Trophoblast cell (in vitro differentiated cells and primary cell): ENCODE results near the gene CLDN18.

Source experiments
- DNase-seq, 2 donors: peaks; one replicate each; pipeline ENCODE4 v3.0.0-alpha.2; 2016
- H2AFZ ChIP-seq: 2 replicates; pipeline ENCODE4 v1.6.1; 2013; ENCODE audit warnings: low read length, moderate library complexity, mild to moderate bottlenecking; ENCODE audit not compliant: insufficient read depth, poor library complexity
- H2AK5ac ChIP-seq: 2 replicates; pipeline ENCODE4 v1.6.1; 2013; ENCODE audit warnings: mild to moderate bottlenecking, low read length
- H2BK120ac ChIP-seq: 2 replicates; pipeline ENCODE4 v1.6.1; 2013; ENCODE audit warnings: low read length, mild to moderate bottlenecking, moderate library complexity; ENCODE audit not compliant: insufficient read depth, poor library complexity
- H2BK12ac ChIP-seq: 2 replicates; pipeline ENCODE4 v1.6.1; 2013; ENCODE audit warnings: mild to moderate bottlenecking, low read length, moderate library complexity
- H2BK5ac ChIP-seq: 2 replicates; pipeline ENCODE4 v1.6.1; 2013; ENCODE audit warnings: low read length, low read depth, moderate library complexity, mild to moderate bottlenecking; ENCODE audit not compliant: poor library complexity
- H3K14ac ChIP-seq: 2 replicates; pipeline ENCODE4 v1.6.1; 2013; ENCODE audit warnings: mild to moderate bottlenecking, low read length
- H3K18ac ChIP-seq: 2 replicates; pipeline ENCODE4 v1.6.1; 2013; ENCODE audit warnings: mild to moderate bottlenecking, low read length
- H3K23ac ChIP-seq: 2 replicates; pipeline ENCODE4 v1.6.1; 2013; ENCODE audit warnings: low read length
- H3K27ac ChIP-seq: 2 replicates; pipeline ENCODE4 v1.5.1; 2013; ENCODE audit warnings: low read depth, mild to moderate bottlenecking, inconsistent platforms, low read length, moderate library complexity
- H3K27me3 ChIP-seq: 2 replicates; pipeline ENCODE4 v1.6.1; 2013; ENCODE audit warnings: inconsistent platforms, mild to moderate bottlenecking, low read length, moderate library complexity; ENCODE audit not compliant: insufficient read depth
- H3K36me3 ChIP-seq, 2 experiments: 1 replicate in 1 of 2; 2 replicates in 1 of 2; pipeline ENCODE4 v1.6.1; 2013; ENCODE audit warnings: low read length in 2 of 2, mild to moderate bottlenecking in 2 of 2, moderate library complexity in 1 of 2; ENCODE audit not compliant: insufficient read depth in 2 of 2, control insufficient read depth in 1 of 2
- H3K4ac ChIP-seq: 2 replicates; pipeline ENCODE4 v1.6.1; 2013; ENCODE audit warnings: low read depth, mild to moderate bottlenecking, low read length, moderate library complexity
- H3K4me1 ChIP-seq, 2 experiments: 1 replicate in 1 of 2; 2 replicates in 1 of 2; pipeline ENCODE4 v1.6.1; 2013; ENCODE audit warnings: low read length in 2 of 2, mild to moderate bottlenecking in 2 of 2, moderate library complexity in 1 of 2; ENCODE audit not compliant: insufficient read depth in 2 of 2, control insufficient read depth in 1 of 2
- H3K4me2 ChIP-seq: 2 replicates; pipeline ENCODE4 v1.6.1; 2013; ENCODE audit warnings: inconsistent platforms, mild to moderate bottlenecking, low read length, moderate library complexity
- H3K4me3 ChIP-seq: 2 replicates; pipeline ENCODE4 v1.5.1; 2013; ENCODE audit warnings: mild to moderate bottlenecking, low read depth, low read length, inconsistent platforms
- H3K79me1 ChIP-seq: one replicate; pipeline ENCODE4 v1.6.1; 2013; ENCODE audit warnings: low read length
- H3K79me2 ChIP-seq: 2 replicates; pipeline ENCODE4 v1.6.1; 2013; ENCODE audit warnings: low read length, mild to moderate bottlenecking; ENCODE audit not compliant: control insufficient read depth, insufficient read depth, poor library complexity
- H3K9ac ChIP-seq: 2 replicates; pipeline ENCODE4 v1.6.1; 2013; ENCODE audit warnings: mild to moderate bottlenecking, low read length
- H3K9me3 ChIP-seq: 2 replicates; pipeline ENCODE4 v1.6.1; 2013; ENCODE audit warnings: low read depth, mild to moderate bottlenecking, control low read depth, inconsistent platforms, low read length; ENCODE audit not compliant: insufficient read depth
- H4K12ac ChIP-seq: 2 replicates; pipeline ENCODE4 v1.6.1; 2013; ENCODE audit warnings: low read depth, mild to moderate bottlenecking, low read length, moderate library complexity
- H4K8ac ChIP-seq: 2 replicates; pipeline ENCODE4 v1.6.1; 2013; ENCODE audit warnings: low read depth, mild to moderate bottlenecking, low read length, moderate library complexity
- H4K91ac ChIP-seq: one replicate; pipeline ENCODE4 v1.6.1; 2013; ENCODE audit warnings: low read depth, mild to moderate bottlenecking, low read length, moderate library complexity
- WGBS: extraction: QIAGEN DNeasy Blood & Tissue Kit; methylation state at CpG from one replicate; pipeline ENCODE4 v1.1.7; 2013; ENCODE audit warnings: missing lambda C conversion rate; ENCODE audit not compliant: insufficient read length, insufficient coverage; ENCODE audit errors: extremely low coverage; 5-methylcytosine and 5-hydroxymethylcytosine counted together

The CLDN18 gene

GRCh38 chr3:138062037-138062436 is 52.1 kb downstream of the CLDN18 start:
- Histone ChIP-seq H3K23ac (no peak overlapping the region), H4K8ac (no peak overlapping the region), H3K4me3 (no peak overlapping the region), H3K9ac (no peak overlapping the region), H3K79me2 (no peaks in the 10 kb centered on the region), H3K36me3 (peaks cover 6 to 18% of the 10 kb centered on the region in 2 experiments), H3K14ac (no peak overlapping the region), H3K9me3 (no peaks in the 10 kb centered on the region), H2AK5ac (no peak overlapping the region), H3K27ac (no peak overlapping the region), H3K4me1 (no peaks in the 10 kb centered on the region), H3K4me2 (no peak overlapping the region), H2BK120ac (no peak overlapping the region), H2AFZ (no peak overlapping the region), H4K91ac (no peak overlapping the region), H3K79me1 (no peaks in the 10 kb centered on the region), H3K4ac (no peak overlapping the region), H4K12ac (no peak overlapping the region), H2BK5ac (no peak overlapping the region), H3K27me3 (no peaks in the 10 kb centered on the region), H3K18ac (no peak overlapping the region), H2BK12ac (no peak overlapping the region)
- no CpG with 5 or more reads among the region's 2 CpGs for WGBS
- no peak for DNase-seq

GRCh38 chr3:138062626-138063025 is 52.7 kb downstream of the CLDN18 start:
- Histone ChIP-seq H3K9ac (no peak overlapping the region), H3K4ac (no peak overlapping the region), H3K9me3 (no peaks in the 10 kb centered on the region), H3K4me1 (no peaks in the 10 kb centered on the region), H4K91ac (no peak overlapping the region), H4K12ac (no peak overlapping the region), H3K4me3 (no peak overlapping the region), H3K18ac (no peak overlapping the region), H3K27ac (no peak overlapping the region), H2BK120ac (no peak overlapping the region), H3K79me1 (no peaks in the 10 kb centered on the region), H3K27me3 (no peaks in the 10 kb centered on the region), H2AFZ (no peak overlapping the region), H3K79me2 (no peaks in the 10 kb centered on the region), H3K14ac (no peak overlapping the region), H3K4me2 (no peak overlapping the region), H3K36me3 (peaks cover 10 to 22% of the 10 kb centered on the region in 2 experiments), H2AK5ac (no peak overlapping the region), H2BK5ac (no peak overlapping the region), H4K8ac (no peak overlapping the region), H2BK12ac (no peak overlapping the region), H3K23ac (no peak overlapping the region)
- DNase-seq, result no peak
- no CpG with 5 or more reads among the region's 1 CpG for WGBS

GRCh38 chr3:138063416-138063815 is 53.5 kb downstream of the CLDN18 start:
- Histone ChIP-seq H3K4me2 (no peak overlapping the region), H2BK120ac (no peak overlapping the region), H2BK5ac (no peak overlapping the region), H3K4me1 (no peaks in the 10 kb centered on the region), H3K14ac (no peak overlapping the region), H2AFZ (no peak overlapping the region), H4K91ac (no peak overlapping the region), H2BK12ac (no peak overlapping the region), H3K9ac (no peak overlapping the region), H3K36me3 (peaks cover 16 to 23% of the 10 kb centered on the region in 2 experiments), H3K27me3 (no peaks in the 10 kb centered on the region), H3K9me3 (no peaks in the 10 kb centered on the region), H3K79me2 (no peaks in the 10 kb centered on the region), H3K4me3 (no peak overlapping the region), H4K12ac (no peak overlapping the region), H3K18ac (no peak overlapping the region), H2AK5ac (no peak overlapping the region), H3K4ac (no peak overlapping the region), H3K79me1 (no peaks in the 10 kb centered on the region), H4K8ac (no peak overlapping the region), H3K27ac (no peak overlapping the region), H3K23ac (no peak overlapping the region)
- DNase-seq, result no peak
- no CpG with 5 or more reads among the region's 4 CpGs for WGBS

DNA sequence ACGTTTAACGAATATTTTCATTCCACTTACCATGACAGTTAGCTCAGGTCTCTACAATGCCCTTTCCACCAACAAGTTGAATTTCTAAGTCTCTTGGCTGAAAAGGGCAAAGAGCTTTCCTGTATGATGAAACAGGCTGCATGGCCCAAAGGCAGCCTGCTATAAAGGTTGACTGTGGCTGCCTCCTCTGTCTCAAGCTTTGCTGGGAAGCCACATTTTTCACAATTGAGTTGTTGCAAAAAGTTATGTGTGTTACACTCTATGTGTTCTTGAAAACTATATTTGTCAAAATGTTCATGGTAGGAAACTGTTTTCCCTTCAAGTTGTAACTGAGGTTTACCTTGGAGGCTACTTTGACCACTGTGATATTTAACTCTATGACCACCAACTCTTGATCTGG is 56.0 kb downstream of the CLDN18 start:
- no peak overlapping the region for H4K8ac ChIP-seq

More for the DNA sequence above, 56.0 kb downstream of the CLDN18 start:
- Histone ChIP-seq H3K4me2 (no peak overlapping the region), H3K9ac (no peak overlapping the region), H3K27me3 (no peaks in the 10 kb centered on the region), H2AFZ (no peak overlapping the region), H2AK5ac (no peak overlapping the region), H3K4ac (no peak overlapping the region), H3K9me3 (no peaks in the 10 kb centered on the region), H3K79me1 (no peaks in the 10 kb centered on the region), H2BK12ac (no peak overlapping the region), H3K27ac (no peak overlapping the region), H2BK5ac (no peak overlapping the region), H2BK120ac (no peak overlapping the region), H3K4me1 (no peaks in the 10 kb centered on the region), H3K4me3 (no peak overlapping the region), H3K79me2 (no peaks in the 10 kb centered on the region), H3K18ac (no peak overlapping the region), H4K12ac (no peak overlapping the region), H3K36me3 (peaks cover 18 to 24% of the 10 kb centered on the region in 2 experiments), H3K14ac (no peak overlapping the region), H4K91ac (no peak overlapping the region), H3K23ac (no peak overlapping the region)
- no peak for DNase-seq
- WGBS, result no CpG with 5 or more reads among the region's 2 CpGs
